ENCODE measurements around the gene ARPC4. TPM values are rescaled to one million over a fixed set of nuclear protein-coding genes. Genes with fewer than 3 reads are reported as not detected.

The ARPC4 gene
- total RNA-seq, 1 donor from 2014 or later, result 170 TPM

GRCh38 chr3:9831253-9831652 is 38.4 kb downstream of the ARPC4 start:
- peaks cover 66% of the 10 kb centered on the region for H3K36me3 ChIP-seq
- DNase-seq (no peak), ATAC-seq (no peak)

GRCh38 chr3:9833078-9833477 is 40.2 kb downstream of the ARPC4 start:
- H3K9me3 ChIP-seq, result no peaks in the 10 kb centered on the region
- H3K4me1 ChIP-seq, result no peaks in the 10 kb centered on the region
- H3K27me3 ChIP-seq (ENCODE audit: low read depth), result no peaks in the 10 kb centered on the region
- intact Hi-C loops (cut with DNase I), result no loop called here
- no peak overlapping the region for H3K4me3 ChIP-seq
- ATAC-seq, result no peak
- DNase-seq, result no peak
- TF ChIP-seq CTCF (IDR thresholded peaks at IDR 0.05), result no peak
- peaks cover 71% of the 10 kb centered on the region for H3K36me3 ChIP-seq
- H3K27ac ChIP-seq, result no peak overlapping the region

More at GRCh38 chr3:9831253-9831652, 38.4 kb downstream of the ARPC4 start:
- intact Hi-C loops (cut with DNase I), result no loop called here
- Histone ChIP-seq H3K9me3 (no peaks in the 10 kb centered on the region), H3K4me3 (no peak overlapping the region), H3K27me3 (ENCODE audit: low read depth) (no peaks in the 10 kb centered on the region), H3K27ac (no peak overlapping the region), H3K4me1 (no peaks in the 10 kb centered on the region)
- no peak for TF ChIP-seq CTCF (IDR thresholded peaks at IDR 0.05)

- no peak overlapping the region for H3K4me3 ChIP-seq
- peak in 1 of 2 donors; percentile 9 for ATAC-seq
- no peaks in the 10 kb centered on the region for H3K9me3 ChIP-seq
- peaks cover 78% of the 10 kb centered on the region for H3K36me3 ChIP-seq
- intact Hi-C loops (cut with DNase I), result no loop called here
- H3K4me1 ChIP-seq, result no peaks in the 10 kb centered on the region
- H3K27me3 ChIP-seq (ENCODE audit: low read depth), result no peaks in the 10 kb centered on the region
- H3K27ac ChIP-seq, result no peak overlapping the region
- no peak for TF ChIP-seq CTCF (IDR thresholded peaks at IDR 0.05)
- no peak for DNase-seq
These were observed 41.9 kb downstream of the ARPC4 start for GRCh38 chr3:9834520-9835380.

- DNase-seq (no peak), ATAC-seq (peak in 1 of 2 donors; percentile 6)
- Histone ChIP-seq H3K9me3 (no peaks in the 10 kb centered on the region), H3K36me3 (peaks cover 76% of the 10 kb centered on the region), H3K4me1 (peaks cover 8% of the 10 kb centered on the region), H3K4me3 (no peak overlapping the region), H3K27ac (no peak overlapping the region), H3K27me3 (ENCODE audit: low read depth) (no peaks in the 10 kb centered on the region)
- no peak for TF ChIP-seq CTCF (IDR thresholded peaks at IDR 0.05)
- intact Hi-C loops (cut with DNase I), result no loop called here
These were observed 45.1 kb downstream of the ARPC4 start for GRCh38 chr3:9837701-9838582.

GRCh38 chr3:9838856-9839255 is 46.0 kb downstream of the ARPC4 start:
- H3K4me3 ChIP-seq, result no peak overlapping the region
- no peak for TF ChIP-seq CTCF (IDR thresholded peaks at IDR 0.05)
- no peaks in the 10 kb centered on the region for H3K27me3 ChIP-seq (ENCODE audit: low read depth)
- no peak overlapping the region for H3K27ac ChIP-seq
- intact Hi-C loops (cut with DNase I), result no loop called here
- ATAC-seq (no peak), DNase-seq (no peak)
- peaks cover 13% of the 10 kb centered on the region for H3K4me1 ChIP-seq
- H3K36me3 ChIP-seq, result peaks cover 69% of the 10 kb centered on the region
- no peaks in the 10 kb centered on the region for H3K9me3 ChIP-seq
